Urinary bladder (tissue), 4 donors: ENCODE measurements around the gene RP2. TPM values are rescaled to one million over a fixed set of nuclear protein-coding genes. Genes with fewer than 3 reads are reported as not detected.

ENCODE experiments used
- DNase-seq: peaks from one replicate; pipeline ENCODE4 v3.0.0-alpha.2; 2015; ENCODE audit errors: extremely low spot score
- H3K27ac ChIP-seq: one replicate; pipeline ENCODE4 v1.5.1; 2013; ENCODE audit warnings: low read depth, mild to moderate bottlenecking, moderate library complexity
- H3K36me3 ChIP-seq: one replicate; pipeline ENCODE4 v1.6.1; 2013; ENCODE audit warnings: mild to moderate bottlenecking, moderate library complexity; ENCODE audit not compliant: insufficient read depth
- H3K4me1 ChIP-seq: one replicate; pipeline ENCODE4 v1.6.1; 2013; ENCODE audit warnings: mild to moderate bottlenecking, moderate library complexity; ENCODE audit not compliant: insufficient read depth
- H3K4me3 ChIP-seq: one replicate; pipeline ENCODE4 v1.5.1; 2013; ENCODE audit warnings: low read depth, low read length
- WGBS: extraction: QIAGEN DNeasy Blood & Tissue Kit; methylation state at CpG from one replicate; pipeline ENCODE4 v1.1.7; 2013; 5-methylcytosine and 5-hydroxymethylcytosine counted together
- polyA plus RNA-seq: library from polyadenylated mRNA; stranded (reverse); fragments of 200-250 nt; gene quantifications from one replicate; pipeline ENCODE4 v1.2.3, GENCODE V29; 2013
- total RNA-seq: library from RNA; depleted of rRNA; stranded (reverse); fragments of >200 nt; gene quantifications from one replicate; pipeline ENCODE4 v1.2.3, GENCODE V29; 2014
- donor health status: healthy with polysubstance abuse.
- donor health status: healthy.

Gene RP2
- total and polyA plus RNA-seq, 2 donors = 7.5 to 32.9 TPM

- no peak overlapping the region for H3K27ac ChIP-seq
- 62% methylated on average over 4 of the region's 4 CpGs for WGBS
- DNase-seq = no peak
- H3K4me1 ChIP-seq = no peaks in the 10 kb centered on the region
- no peaks in the 10 kb centered on the region for H3K36me3 ChIP-seq
- H3K4me3 ChIP-seq = no peak overlapping the region
Measured at GRCh38 chrX:46865281-46865680, 28.4 kb downstream of the RP2 start.

- Histone ChIP-seq H3K27ac (no peak overlapping the region), H3K36me3 (no peaks in the 10 kb centered on the region), H3K4me1 (no peaks in the 10 kb centered on the region), H3K4me3 (no peak overlapping the region)
- DNase-seq = no peak
Measured at GRCh38 chrX:46866726-46867125, 29.9 kb downstream of the RP2 start.

DNA sequence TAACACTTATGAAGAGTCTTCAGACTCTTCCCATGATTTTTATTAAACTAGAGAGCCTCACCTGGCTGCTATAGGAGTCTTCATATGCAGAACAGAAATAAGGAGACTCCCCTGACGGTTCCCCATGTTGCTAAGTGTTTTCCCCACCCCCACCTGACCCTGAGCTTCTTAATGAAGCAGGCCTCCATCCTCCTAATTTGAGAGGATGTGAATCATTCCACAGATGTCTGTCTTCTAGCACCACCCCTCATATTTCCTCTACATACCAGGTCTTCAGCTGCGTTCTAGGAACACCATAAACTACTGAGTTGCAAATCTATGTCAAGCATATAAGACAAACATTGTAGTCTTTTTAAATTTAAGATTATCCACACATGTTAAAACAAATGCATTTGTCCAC lies 36.9 kb downstream of the RP2 start:
- H3K4me3 ChIP-seq = no peak overlapping the region
- H3K4me1 ChIP-seq = no peaks in the 10 kb centered on the region
- no peak for DNase-seq
- H3K27ac ChIP-seq = no peak overlapping the region
- H3K36me3 ChIP-seq = no peaks in the 10 kb centered on the region
- WGBS = 73% methylated on average over 2 of the region's 2 CpGs

GRCh38 chrX:46876901-46877300 lies 40.1 kb downstream of the RP2 start:
- Histone ChIP-seq H3K27ac (no peak overlapping the region), H3K4me3 (no peak overlapping the region), H3K4me1 (no peaks in the 10 kb centered on the region), H3K36me3 (no peaks in the 10 kb centered on the region)
- DNase-seq = no peak

DNA sequence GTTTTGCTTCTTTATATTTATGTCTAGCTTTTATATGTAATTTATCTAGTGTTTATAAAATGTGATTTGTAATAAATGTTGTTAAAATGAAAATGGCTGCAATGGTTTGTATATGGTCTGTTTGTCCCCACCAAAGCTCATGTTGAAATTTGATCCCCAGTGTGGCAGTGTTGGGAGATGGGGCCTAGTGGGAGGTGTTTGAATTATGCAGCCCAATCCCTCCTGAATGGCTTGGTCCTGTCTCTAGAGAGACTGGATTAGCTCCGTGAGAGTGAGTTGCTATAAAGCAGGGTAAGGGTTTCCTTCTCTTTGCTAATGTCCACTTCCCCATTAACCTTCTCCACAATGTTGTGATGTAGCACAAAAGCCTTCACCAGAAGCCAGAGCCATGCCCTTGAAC lies 45.4 kb downstream of the RP2 start:
- 78% methylated on average over 1 of the region's 1 CpG for WGBS
- H3K27ac ChIP-seq = no peak overlapping the region
- no peak overlapping the region for H3K4me3 ChIP-seq
- no peaks in the 10 kb centered on the region for H3K4me1 ChIP-seq
- no peaks in the 10 kb centered on the region for H3K36me3 ChIP-seq
- DNase-seq = no peak

DNA sequence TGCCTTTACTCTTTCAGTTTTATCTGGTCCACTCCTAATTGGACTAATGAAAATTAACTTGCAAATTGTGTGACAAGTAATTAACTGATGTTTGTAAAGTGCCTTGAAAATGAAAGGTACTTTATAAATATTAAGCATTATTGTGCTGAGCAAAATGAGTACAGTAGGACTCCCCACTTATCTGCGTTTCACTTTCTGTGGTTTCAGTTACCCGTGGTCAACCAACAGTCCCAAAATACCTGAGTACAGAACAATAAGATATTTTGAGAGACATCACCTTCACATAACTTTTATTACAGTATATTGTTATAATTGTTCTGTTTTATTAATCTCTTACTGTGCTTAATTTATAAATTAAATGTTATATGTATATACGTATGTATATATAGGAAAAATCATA lies 48.0 kb downstream of the RP2 start:
- Histone ChIP-seq H3K4me3 (no peak overlapping the region), H3K4me1 (no peaks in the 10 kb centered on the region), H3K27ac (no peak overlapping the region), H3K36me3 (no peaks in the 10 kb centered on the region)
- no peak for DNase-seq
- 90% methylated on average over 3 of the region's 3 CpGs for WGBS

DNA sequence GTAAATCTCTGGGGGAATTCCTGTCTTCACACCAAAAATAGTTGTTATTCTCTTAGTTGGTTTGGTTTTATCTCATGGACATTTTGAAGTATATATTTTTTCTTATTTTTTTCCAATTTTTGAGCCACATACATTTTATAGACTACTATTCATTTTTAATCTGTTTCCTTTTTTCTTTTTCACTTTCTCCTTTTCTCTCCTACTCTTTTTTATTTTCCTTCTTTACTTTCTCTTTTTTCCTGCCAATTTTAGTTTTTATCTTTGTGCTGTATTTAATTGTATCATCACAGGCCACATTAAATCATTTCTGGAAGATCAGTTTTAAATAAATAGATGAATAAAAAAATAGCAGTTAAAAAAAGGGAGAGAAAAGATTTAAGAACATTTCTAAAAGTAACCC lies 61.4 kb downstream of the RP2 start:
- Histone ChIP-seq H3K27ac (no peak overlapping the region), H3K36me3 (no peaks in the 10 kb centered on the region), H3K4me1 (no peaks in the 10 kb centered on the region), H3K4me3 (no peak overlapping the region)
- DNase-seq = no peak

DNA sequence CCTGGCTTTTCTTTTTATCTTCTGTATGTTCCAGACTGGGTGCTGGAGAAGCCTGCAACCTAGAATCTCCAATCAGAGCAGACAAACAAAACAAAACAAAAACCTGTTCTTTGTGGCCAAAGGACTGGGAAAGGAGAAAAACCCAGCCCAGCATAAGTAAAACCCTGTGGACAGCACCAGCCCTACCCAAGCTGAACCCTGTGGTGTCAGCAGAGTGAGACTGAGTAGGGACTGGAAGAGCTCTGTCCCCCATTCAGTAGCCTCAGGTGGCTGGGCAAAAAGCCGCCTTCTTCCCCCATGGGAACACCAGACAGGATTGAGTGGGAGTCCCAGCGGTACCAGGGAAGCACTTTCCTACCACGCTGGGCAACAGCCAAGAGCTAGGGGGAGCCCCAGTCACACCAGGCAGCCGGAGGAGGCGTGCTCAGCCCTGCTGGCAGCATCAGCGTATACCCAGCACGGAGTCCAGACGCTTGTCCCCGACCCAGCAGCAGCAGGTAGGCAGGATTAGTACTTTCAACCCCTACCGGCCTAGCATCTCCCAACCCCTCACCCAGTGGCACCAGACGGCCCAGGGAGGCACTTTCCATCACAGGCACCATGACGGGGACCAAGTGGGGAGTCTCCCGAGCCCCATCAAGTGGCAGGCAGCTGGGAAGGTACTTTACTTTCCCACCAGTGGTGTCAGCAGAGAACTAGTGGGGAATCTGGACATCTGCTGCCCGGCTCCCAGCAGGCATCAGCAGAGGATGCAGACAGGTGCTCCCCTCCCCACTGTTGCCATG lies 66.8 kb downstream of the RP2 start:
- WGBS = under 1% methylated on average over 14 of the region's 14 CpGs
- DNase-seq = no peak

DNA sequence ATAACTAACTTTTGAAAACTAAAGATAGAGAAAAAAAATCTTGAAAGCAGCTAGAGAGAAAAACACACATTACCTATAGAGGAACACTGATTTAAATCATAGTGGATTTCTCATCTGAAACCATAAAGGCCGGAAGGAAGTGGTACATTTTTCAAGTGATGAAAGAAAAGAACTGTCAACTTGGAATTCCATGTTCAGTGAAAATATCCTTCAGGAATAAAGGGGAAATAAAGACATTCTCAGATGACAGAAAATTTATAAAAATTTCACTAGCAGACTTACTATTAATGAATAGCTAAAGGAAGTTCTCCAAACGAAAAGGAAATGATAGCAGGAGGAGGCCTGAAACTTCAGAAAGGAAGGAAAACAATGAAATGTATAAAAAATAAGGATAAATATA lies 67.8 kb downstream of the RP2 start:
- DNase-seq = no peak
- 63% methylated on average over 2 of the region's 2 CpGs for WGBS
- H3K4me3 ChIP-seq = no peak overlapping the region
- H3K36me3 ChIP-seq = no peaks in the 10 kb centered on the region
- no peak overlapping the region for H3K27ac ChIP-seq
- H3K4me1 ChIP-seq = no peaks in the 10 kb centered on the region

More for the DNA sequence above, 66.8 kb downstream of the RP2 start:
- no peak overlapping the region for H3K4me3 ChIP-seq
- H3K36me3 ChIP-seq = no peaks in the 10 kb centered on the region
- H3K4me1 ChIP-seq = no peaks in the 10 kb centered on the region
- H3K27ac ChIP-seq = no peak overlapping the region

DNA sequence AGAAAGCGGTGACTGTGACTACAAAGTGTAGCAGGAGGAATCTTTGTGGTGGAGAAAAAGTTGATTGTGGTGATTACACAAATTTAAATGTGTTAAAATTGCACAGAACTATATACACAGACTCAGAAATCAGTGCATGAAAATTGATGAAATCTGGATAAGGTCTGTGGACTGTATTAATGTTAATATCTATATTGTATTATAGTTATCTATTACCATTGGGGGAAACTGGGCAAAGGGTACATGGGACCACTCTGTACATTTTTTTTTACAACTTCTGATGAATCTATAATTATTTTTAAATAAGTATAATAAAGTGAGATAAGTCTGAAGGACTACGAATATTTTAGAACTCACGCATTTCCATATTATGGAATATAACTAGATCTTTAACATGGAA lies 73.6 kb downstream of the RP2 start:
- DNase-seq = no peak
- 94% methylated on average over 3 of the region's 3 CpGs for WGBS
- H3K4me1 ChIP-seq = peaks cover 1% of the 10 kb centered on the region
- H3K4me3 ChIP-seq = no peak overlapping the region
- H3K36me3 ChIP-seq = no peaks in the 10 kb centered on the region
- H3K27ac ChIP-seq = no peak overlapping the region

DNA sequence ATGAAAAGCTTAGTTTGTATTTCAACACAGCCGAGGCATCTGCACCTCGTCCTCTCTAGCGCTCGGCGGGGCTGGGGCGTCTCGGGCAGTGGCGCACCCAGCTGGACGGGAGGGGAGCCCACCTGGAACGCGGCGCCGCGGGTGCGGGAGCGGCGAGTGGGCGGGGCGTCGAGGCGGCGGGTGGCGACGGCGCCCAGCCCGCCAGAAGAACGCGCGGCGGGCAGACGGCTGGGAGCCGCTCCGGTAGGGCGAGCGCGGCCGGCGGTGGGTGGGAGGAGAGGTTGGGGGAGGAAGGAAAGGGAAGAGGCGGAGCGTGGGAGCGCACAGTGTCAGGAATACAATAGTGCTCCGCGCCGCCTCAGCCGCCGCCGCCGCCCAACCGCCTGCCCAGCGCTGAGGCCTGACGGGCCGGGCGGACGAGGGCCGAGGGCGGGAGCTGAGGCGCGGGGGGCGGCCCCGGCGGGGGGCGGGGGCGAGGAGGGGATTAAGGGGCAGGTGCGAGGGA lies 75.3 kb downstream of the RP2 start, which contains the start of gene JADE3:
Gene JADE3 (plus strand): TSS at position 324 of the 505 bp plus-strand sequence. CDS start 72,474 bp downstream, outside the sequence.
- Histone ChIP-seq H3K4me3 (peak within 1 kb of the TSS; percentile 77), H3K27ac (no peak within 1 kb of the TSS), H3K4me1 (peaks cover 1% of the 10 kb centered on the region), H3K36me3 (no peaks in the 10 kb centered on the region)
- WGBS = under 1% methylated on average over 57 of the region's 64 CpGs
- DNase-seq = no peak

GRCh38 chrX:46912603-46913491 lies 76.0 kb downstream of the RP2 start:
- Histone ChIP-seq H3K4me1 (peaks cover 1% of the 10 kb centered on the region), H3K36me3 (no peaks in the 10 kb centered on the region), H3K27ac (no peak overlapping the region), H3K4me3 (peak overlapping the region; percentile 77)
- WGBS = under 1% methylated on average over 105 of the region's 109 CpGs
- DNase-seq = no peak

- H3K4me1 ChIP-seq = peaks cover 1% of the 10 kb centered on the region
- WGBS = 4% methylated on average over 14 of the region's 14 CpGs
- no peak overlapping the region for H3K27ac ChIP-seq
- DNase-seq = no peak
- H3K36me3 ChIP-seq = no peaks in the 10 kb centered on the region
- H3K4me3 ChIP-seq = peak overlapping the region; percentile 77
Measured at GRCh38 chrX:46913667-46914066, 76.8 kb downstream of the RP2 start.

DNA sequence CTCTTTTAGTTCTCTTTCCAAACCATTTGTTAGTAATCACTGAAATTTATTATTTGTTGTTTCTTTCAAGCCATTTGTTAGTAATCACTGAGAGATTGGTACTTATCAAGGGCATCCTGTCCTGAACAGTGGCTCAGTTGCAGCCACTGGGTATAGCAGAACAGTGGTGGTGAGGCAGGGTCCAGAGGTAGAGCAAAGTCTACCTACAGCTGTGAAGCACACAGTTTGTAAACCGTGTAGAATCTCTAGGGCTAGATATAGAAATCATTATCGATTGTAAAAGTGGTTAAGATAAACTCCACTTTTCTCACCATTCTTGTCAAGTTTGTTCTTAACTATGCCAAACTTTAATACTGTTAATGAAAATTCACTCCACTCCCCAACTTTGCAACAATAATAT lies 79.4 kb downstream of the RP2 start:
- 86% methylated on average over 2 of the region's 2 CpGs for WGBS
- Histone ChIP-seq H3K27ac (no peak overlapping the region), H3K36me3 (no peaks in the 10 kb centered on the region)

More for the DNA sequence above, 79.4 kb downstream of the RP2 start:
- Histone ChIP-seq H3K4me1 (peaks cover 1% of the 10 kb centered on the region), H3K4me3 (no peak overlapping the region)
- no peak for DNase-seq
